A673 (cell line): ENCODE measurements around the gene HAL. TPM values are rescaled to one million over a fixed set of nuclear protein-coding genes. Genes with fewer than 3 reads are reported as not detected.
"Not testable (repeated sequence)": the region's sequence is repeated elsewhere in the genome, so short reads cannot be mapped to it uniquely, and the experiment has no call there.

ENCODE experiments used
- BruUV-seq: library from RNA; stranded (reverse); fragments of 400-500 nt; replicated peaks from 2 replicates; lab custom pipeline; 2021; lab: Mats Ljungman, UMichigan
- CTCF ChIA-PET: fragments of 300-600 bp; sonication (Branson Sonifier 250); formaldehyde crosslinking; loops from one replicate; lab custom pipeline; 2022; ENCODE audit warnings: antibody characterized with exemption; lab: Charles Lee
- POLR2A ChIA-PET: fragments of 300-600 bp; sonication (Branson Sonifier 250); formaldehyde crosslinking; loops from one replicate; lab custom pipeline; 2022; ENCODE audit warnings: antibody characterized with exemption; ENCODE audit not compliant: low non-redundant PET; lab: Charles Lee
- DNase-seq: peaks from one replicate; pipeline ENCODE4 v3.0.0-alpha.2; 2015; ENCODE audit warnings: low spot score
- H3K27ac ChIP-seq: fragments of 200-600 bp; sonication (generic); 2 replicates; pipeline ENCODE4 v1.5.1; 2016; ENCODE audit warnings: mixed run types, low read depth, mild to moderate bottlenecking, mixed read lengths, antibody characterized with exemption, low read length; ENCODE audit not compliant: poor library complexity, severe bottlenecking
- H3K27me3 ChIP-seq: fragments of 200-600 bp; sonication (generic); replicated peaks from 2 replicates; pipeline ENCODE4 v1.6.1; 2017; ENCODE audit warnings: mixed run types, low read depth, mild to moderate bottlenecking, mixed read lengths, antibody characterized with exemption, low read length; ENCODE audit not compliant: insufficient read depth, poor library complexity
- H3K36me3 ChIP-seq: fragments of 200-600 bp; sonication (generic); 2 replicates; pipeline ENCODE4 v1.6.1; 2016; ENCODE audit warnings: mixed run types, mild to moderate bottlenecking, mixed read lengths, antibody characterized with exemption, low read length; ENCODE audit not compliant: insufficient read depth, poor library complexity, severe bottlenecking
- H3K4me1 ChIP-seq: fragments of 200-600 bp; sonication (generic); 2 replicates; pipeline ENCODE4 v1.6.1; 2017; ENCODE audit warnings: mixed run types, mild to moderate bottlenecking, mixed read lengths, antibody characterized with exemption, low read length; ENCODE audit not compliant: insufficient read depth, poor library complexity, severe bottlenecking
- H3K4me3 ChIP-seq: fragments of 200-600 bp; sonication (generic); 2 replicates; pipeline ENCODE4 v1.5.1; 2016; ENCODE audit warnings: low read depth, mixed run types, mild to moderate bottlenecking, mixed read lengths, low read length; ENCODE audit not compliant: poor library complexity, severe bottlenecking
- H3K9me3 ChIP-seq: fragments of 200-600 bp; sonication (generic); 2 replicates; pipeline ENCODE4 v1.6.1; 2016; ENCODE audit warnings: mixed run types, low read depth, mild to moderate bottlenecking, mixed read lengths, antibody characterized with exemption, low read length; ENCODE audit not compliant: poor library complexity, severe bottlenecking
- CTCF ChIP-seq: fragments of 300-800, 200-600 bp; sonication (generic); conservative IDR thresholded peaks from 2 replicates; pipeline ENCODE4 v1.5.1; 2017; ENCODE audit warnings: low read depth, mild to moderate bottlenecking, antibody characterized with exemption, low read length, moderate library complexity, mixed read lengths
- EZH2 ChIP-seq: fragments of 200-600 bp; sonication (generic); IDR thresholded peaks from 2 replicates; pipeline ENCODE4 v1.6.1; 2017; ENCODE audit warnings: borderline replicate concordance, low read depth, mild to moderate bottlenecking, mixed read lengths, antibody characterized with exemption, low read length; ENCODE audit not compliant: poor library complexity, severe bottlenecking
- intact Hi-C: fragments of 100-400 bp; cut with micrococcal nuclease; formaldehyde crosslinking; loops from one replicate; pipeline ENCODE4 v1.10.0; 2022; ENCODE audit not compliant: unreplicated experiment
- total RNA-seq: library from RNA; stranded (reverse); gene quantifications from 2 replicates; pipeline ENCODE4 v1.2.3, GENCODE V29; 2021

The HAL gene
- total RNA-seq, 1 experiment from 2014 or later: 1.6 TPM

- no peaks in the 10 kb centered on the region for H3K4me1 ChIP-seq
- no peak overlapping the region for H3K4me3 ChIP-seq
- no TSS peak for BruUV-seq
- TF ChIP-seq CTCF: no peak
- TF ChIP-seq EZH2: no peak
- no peak overlapping the region for H3K27ac ChIP-seq
- no peaks in the 10 kb centered on the region for H3K9me3 ChIP-seq
- DNase-seq: no peak
- intact Hi-C loops: no loop called here
- H3K27me3 ChIP-seq: no peaks in the 10 kb centered on the region
- ChIA-PET POLR2A (no interaction called here), CTCF (no interaction called here)
- no peaks in the 10 kb centered on the region for H3K36me3 ChIP-seq
Observed at GRCh38 chr12:95974358-95974757, 21.8 kb downstream of the HAL start.

- CTCF ChIA-PET: no interaction called here
- Histone ChIP-seq H3K27me3 (no peaks in the 10 kb centered on the region), H3K9me3 (no peaks in the 10 kb centered on the region), H3K36me3 (no peaks in the 10 kb centered on the region), H3K4me3 (no peak overlapping the region), H3K27ac (no peak overlapping the region), H3K4me1 (no peaks in the 10 kb centered on the region)
- intact Hi-C loops: no loop called here
- POLR2A ChIA-PET: interaction anchor here (0.7 kb wide), 1 partner anchor 30 kb away, joined by 6 read pairs; the partner anchor contains the start of gene AMDHD1
- TF ChIP-seq CTCF (no peak), EZH2 (no peak)
- no TSS peak for BruUV-seq
- no peak for DNase-seq
Observed at GRCh38 chr12:95972832-95973456, 23.2 kb downstream of the HAL start.

- Histone ChIP-seq H3K9me3 (no peaks in the 10 kb centered on the region), H3K27ac (no peak overlapping the region), H3K27me3 (no peaks in the 10 kb centered on the region), H3K36me3 (no peaks in the 10 kb centered on the region), H3K4me3 (no peak overlapping the region), H3K4me1 (no peaks in the 10 kb centered on the region)
- CTCF ChIA-PET: no interaction called here
- no peak for DNase-seq
- no TSS peak for BruUV-seq
- intact Hi-C loops: no loop called here
- POLR2A ChIA-PET: no interaction called here
- no peak for TF ChIP-seq CTCF
- TF ChIP-seq EZH2: no peak
Observed at GRCh38 chr12:95970905-95971304, 25.2 kb downstream of the HAL start.

GRCh38 chr12:95969116-95969515 is 27.0 kb downstream of the HAL start:
- H3K36me3 ChIP-seq, POLR2A ChIA-PET, H3K27ac ChIP-seq, CTCF ChIA-PET, H3K4me1 ChIP-seq, H3K4me3 ChIP-seq, BruUV-seq, DNase-seq, H3K27me3 ChIP-seq, H3K9me3 ChIP-seq: not testable (repeated sequence)
- intact Hi-C loops: loop anchor here (10.0 kb wide), 1 partner anchor 384 kb away; no protein-coding TSS in a partner anchor
